Measurements from ENCODE around the gene KCTD15.

DNA sequence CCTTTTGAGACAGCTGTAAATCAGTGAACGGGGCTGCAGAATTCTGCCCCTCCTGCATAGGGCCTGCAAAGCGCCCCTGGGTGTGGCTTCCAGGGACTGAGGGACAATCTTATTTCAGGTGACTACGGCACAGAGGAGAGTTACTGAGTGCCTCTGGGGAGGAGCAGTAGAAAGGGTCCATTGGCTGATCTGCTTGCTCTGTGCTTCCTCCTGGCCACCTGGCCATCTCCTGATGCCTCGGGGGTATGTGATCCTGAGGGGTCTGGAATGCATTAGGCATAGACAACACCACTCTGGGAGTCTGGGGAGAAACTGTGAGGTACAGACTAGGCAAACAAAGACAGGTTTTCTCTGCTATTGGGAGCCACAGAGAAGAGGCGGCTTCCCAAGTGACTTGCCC, 2.8 kb downstream of the KCTD15 start:
- TF ChIP-seq CTCF (IDR thresholded peaks at IDR 0.05) (no peak), POLR2A (IDR thresholded peaks at IDR 0.05) (no peak), EP300 (IDR thresholded peaks at IDR 0.05) (no peak)
